Glomerular visceral epithelial cell (primary cell): ENCODE results near the gene SHTN1.

Source experiments
- DNase-seq: peaks from one replicate; pipeline ENCODE4 v3.0.0-alpha.2; 2016; ENCODE audit errors: extremely low spot score

SHTN1 gene

DNA sequence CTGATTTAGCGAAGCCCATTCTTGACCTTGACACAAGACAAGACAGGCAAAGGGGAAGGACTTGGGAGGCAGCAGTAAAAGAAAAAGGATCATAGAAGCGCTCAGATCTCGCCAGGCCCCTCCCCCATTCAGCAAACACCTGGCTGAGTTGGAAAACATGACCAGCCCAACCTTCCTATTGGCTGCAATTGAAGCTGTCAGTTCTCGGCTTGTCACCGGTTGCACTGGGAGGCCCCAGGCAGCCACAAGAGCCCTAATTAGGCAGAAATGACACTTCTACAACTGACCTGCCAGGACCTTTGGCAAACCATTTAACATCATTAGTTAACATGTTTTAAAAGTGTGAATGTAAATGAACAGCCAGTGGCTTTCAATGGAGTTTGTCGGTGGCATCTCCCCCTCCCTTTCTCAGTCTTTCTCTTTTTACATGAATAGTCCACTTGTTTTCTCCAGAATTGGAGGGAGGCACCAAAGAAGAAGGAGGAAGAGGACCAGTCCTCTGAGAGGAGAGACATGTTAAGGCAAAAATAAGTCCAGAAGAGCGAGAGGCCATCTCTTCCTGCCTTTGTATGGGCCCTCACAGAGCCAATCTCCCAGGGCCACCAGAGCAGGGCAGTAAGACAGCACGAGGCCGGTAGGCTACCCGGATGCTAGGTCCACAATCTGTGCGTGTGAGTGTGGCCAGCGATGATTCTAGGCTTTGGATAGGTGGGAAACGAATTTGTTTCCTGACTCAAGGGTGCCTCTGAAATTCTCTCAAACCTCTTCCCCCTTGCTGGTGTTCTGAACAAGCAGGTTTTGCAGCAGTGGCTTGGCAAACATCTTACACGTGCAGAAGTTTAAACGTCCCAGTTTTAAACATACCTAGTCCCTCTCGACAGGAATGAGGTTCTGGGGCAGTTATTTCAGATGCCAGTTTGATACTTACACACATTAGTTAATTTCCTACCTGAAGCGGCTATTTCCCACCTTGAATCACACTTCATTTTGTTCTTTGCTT, 170.7 kb downstream of the SHTN1 start:
- DNase-seq = no peak

DNA sequence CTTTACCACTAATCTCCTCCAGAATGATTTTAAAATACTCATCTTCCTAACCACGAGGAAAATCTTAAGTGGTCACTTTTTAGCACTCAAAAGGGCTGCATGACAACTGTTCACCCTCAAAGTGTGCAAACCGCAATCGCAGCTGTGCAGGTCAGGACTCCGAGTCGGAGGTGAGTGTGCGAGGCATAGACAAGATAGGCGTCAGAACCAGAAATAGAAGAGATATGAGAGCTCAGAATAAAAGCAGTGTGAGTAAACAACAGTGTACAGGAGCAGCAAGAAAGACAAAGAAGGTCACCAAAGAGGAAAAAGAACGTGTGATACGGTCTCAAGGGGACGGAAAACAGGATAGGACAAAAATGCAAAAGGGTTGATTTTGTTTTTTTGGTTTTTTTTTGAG, 173.2 kb downstream of the SHTN1 start:
- no peak for DNase-seq
